ENCODE results near the gene VMP1.

The VMP1 gene

GRCh38 chr17:59707149-59707970, at the start of gene VMP1, which contains the start of gene PTRH2:
Gene VMP1, plus strand, starts transcription at chr17:59707654. Its CDS starts 23,793 bp downstream, at chr17:59731447.
Gene PTRH2, minus strand, starts transcription at chr17:59707430. Its CDS starts 9,452 bp downstream, at chr17:59697978.
- intact Hi-C loops (cut with DNase I; ENCODE audit: low total_unique reads): loop anchor here (2.0 kb wide), 1 partner anchor 89 kb away; the partner anchor contains the start of gene CLTC
- H3K27ac ChIP-seq: peak within 1 kb of the TSS; percentile 88 to 89
- no peaks in the 10 kb centered on the region for H3K9me3 ChIP-seq
- H3K4me1 ChIP-seq: peaks cover 6 to 38% (median 20%) of the 10 kb centered on the region in 4 donors
- peak within 1 kb of the TSS; percentile 65 to 78 for H3K4me3 ChIP-seq
- H3K36me3 ChIP-seq: peaks cover 0 to under 1% (median 0%) of the 10 kb centered on the region in 3 donors
- H3K27me3 ChIP-seq: no peaks in the 10 kb centered on the region
- DNase-seq: peak; percentile 98 to 99
- no peak for TF ChIP-seq CTCF (IDR thresholded peaks at IDR 0.05)

GRCh38 chr17:59666235-59666634, 41.2 kb upstream of the VMP1 start:
- Histone ChIP-seq H3K27ac (no peak overlapping the region), H3K27me3 (no peaks in the 10 kb centered on the region), H3K9me3 (no peaks in the 10 kb centered on the region), H3K4me3 (no peak overlapping the region), H3K4me1 (peaks cover 0 to 22% (median 7%) of the 10 kb centered on the region in 4 donors), H3K36me3 (peaks cover 69 to 78% (median 71%) of the 10 kb centered on the region in 3 donors)
- intact Hi-C loops (cut with DNase I; ENCODE audit: low total_unique reads): no loop called here
- TF ChIP-seq CTCF (IDR thresholded peaks at IDR 0.05): no peak
- DNase-seq: no peak

GRCh38 chr17:59668816-59669215, 38.6 kb upstream of the VMP1 start:
- H3K36me3 ChIP-seq: peaks cover 55 to 59% (median 57%) of the 10 kb centered on the region in 3 donors

GRCh38 chr17:59669411-59669810, 38.0 kb upstream of the VMP1 start:
- Histone ChIP-seq H3K27ac (peak overlapping the region in 1 of 2 donors; percentile 29), H3K27me3 (no peaks in the 10 kb centered on the region), H3K4me3 (no peak overlapping the region), H3K4me1 (peaks cover 0 to 22% (median 7%) of the 10 kb centered on the region in 4 donors), H3K36me3 (peaks cover 55 to 61% (median 57%) of the 10 kb centered on the region in 3 donors), H3K9me3 (no peaks in the 10 kb centered on the region)
- intact Hi-C loops (cut with DNase I; ENCODE audit: low total_unique reads): no loop called here
- no peak for DNase-seq
- no peak for TF ChIP-seq CTCF (IDR thresholded peaks at IDR 0.05)

More at GRCh38 chr17:59668816-59669215, 38.6 kb upstream of the VMP1 start:
- Histone ChIP-seq H3K27ac (peak overlapping the region in 1 of 2 donors; percentile 29), H3K4me1 (peaks cover 0 to 22% (median 7%) of the 10 kb centered on the region in 4 donors), H3K9me3 (no peaks in the 10 kb centered on the region), H3K4me3 (no peak overlapping the region), H3K27me3 (no peaks in the 10 kb centered on the region)
- intact Hi-C loops (cut with DNase I; ENCODE audit: low total_unique reads): no loop called here
- TF ChIP-seq CTCF (IDR thresholded peaks at IDR 0.05): no peak
- no peak for DNase-seq

- no peaks in the 10 kb centered on the region for H3K9me3 ChIP-seq
- intact Hi-C loops (cut with DNase I; ENCODE audit: low total_unique reads): no loop called here
- peaks cover 54 to 63% (median 56%) of the 10 kb centered on the region in 3 donors for H3K36me3 ChIP-seq
- H3K27me3 ChIP-seq: no peaks in the 10 kb centered on the region
- H3K4me1 ChIP-seq: peaks cover 0 to 22% (median 7%) of the 10 kb centered on the region in 4 donors
- DNase-seq: no peak
- TF ChIP-seq CTCF (IDR thresholded peaks at IDR 0.05): no peak
- no peak overlapping the region for H3K4me3 ChIP-seq
- no peak overlapping the region for H3K27ac ChIP-seq
Observed at GRCh38 chr17:59669944-59670343, 37.5 kb upstream of the VMP1 start.

Measured in tibial artery (tissue), 4 donors.